RWPE2 (cell line): ENCODE measurements around the gene PDLIM4.

Experiments
- ATAC-seq: fragments of 200-7000 bp; cut with Tn5 transposase; 3 replicates; pipeline ENCODE4 v1.9.1; 2021; ENCODE audit warnings: low read depth
- DNase-seq: peaks from one replicate; pipeline ENCODE4 v3.0.0-alpha.2; 2020; ENCODE audit warnings: low spot score
- H3K27ac ChIP-seq: fragments of 450-650 bp; 2 replicates; pipeline ENCODE4 v1.5.1; 2017; ENCODE audit warnings: mild to moderate bottlenecking; ENCODE audit not compliant: poor library complexity, severe bottlenecking
- H3K27me3 ChIP-seq: fragments of 250-450 bp; sonication (Bioruptor Pico); 2 replicates; pipeline ENCODE4 v1.5.1; 2021; ENCODE audit warnings: mild to moderate bottlenecking, moderate library complexity; ENCODE audit not compliant: insufficient read depth, poor library complexity, severe bottlenecking
- H3K36me3 ChIP-seq: fragments of 250-450 bp; sonication (Bioruptor Pico); 2 replicates; pipeline ENCODE4 v1.5.1; 2020; ENCODE audit warnings: low read depth, mild to moderate bottlenecking, moderate library complexity
- H3K4me1 ChIP-seq: fragments of 250-450 bp; sonication (Bioruptor Pico); 2 replicates; pipeline ENCODE4 v1.5.1; 2021; ENCODE audit warnings: mild to moderate bottlenecking, moderate library complexity; ENCODE audit not compliant: insufficient read depth, poor library complexity, severe bottlenecking
- H3K4me3 ChIP-seq: fragments of 250-450 bp; sonication (Bioruptor Pico); 2 replicates; pipeline ENCODE4 v1.5.1; 2021; ENCODE audit warnings: mild to moderate bottlenecking, moderate library complexity; ENCODE audit not compliant: severe bottlenecking
- H3K9me3 ChIP-seq: fragments of 250-450 bp; sonication (Bioruptor Pico); 2 replicates; pipeline ENCODE4 v1.5.1; 2021; ENCODE audit warnings: mild to moderate bottlenecking, moderate library complexity; ENCODE audit not compliant: severe bottlenecking
- CTCF ChIP-seq: fragments of 450-650 bp; IDR thresholded peaks from one replicate; pipeline ENCODE4 v1.5.1; 2017; ENCODE audit warnings: mild to moderate bottlenecking, moderate library complexity; ENCODE audit not compliant: poor library complexity, severe bottlenecking

PDLIM4 gene

GRCh38 chr5:132321109-132321721, 63.7 kb downstream of the PDLIM4 start:
- Histone ChIP-seq H3K4me3 (no peak overlapping the region), H3K36me3 (peaks cover 26% of the 10 kb centered on the region; the same call in 1 of the 2 replicates), H3K27me3 (no peaks in the 10 kb centered on the region), H3K27ac (no peak overlapping the region), H3K9me3 (no peaks in the 10 kb centered on the region), H3K4me1 (no peaks in the 10 kb centered on the region)
- no peak for DNase-seq
- TF ChIP-seq CTCF, result no peak
- peak; percentile 21; the same call in 2 of the 3 replicates for ATAC-seq

GRCh38 chr5:132322266-132322665, 64.8 kb downstream of the PDLIM4 start:
- H3K4me1 ChIP-seq, result no peaks in the 10 kb centered on the region
- no peak for ATAC-seq
- peaks cover 29% of the 10 kb centered on the region for H3K36me3 ChIP-seq
- TF ChIP-seq CTCF, result no peak
- DNase-seq, result no peak
- no peak overlapping the region for H3K4me3 ChIP-seq
- no peak overlapping the region for H3K27ac ChIP-seq
- no peaks in the 10 kb centered on the region for H3K27me3 ChIP-seq
- no peaks in the 10 kb centered on the region for H3K9me3 ChIP-seq
